Nephron (organoid): ENCODE results near the gene MARVELD1.

Source experiments
- H3K27ac Mint-ChIP-seq, 3 experiments: 2 replicates each; pipeline ENCODE4 v1.8.0; 2020; ENCODE audit warnings: mixed read lengths in 3 of 3, mild to moderate bottlenecking in 2 of 3, moderate library complexity in 1 of 3
- H3K27me3 Mint-ChIP-seq: 2 replicates; pipeline ENCODE4 v1.8.0; 2021; ENCODE audit warnings: low read depth, mild to moderate bottlenecking, moderate library complexity, mixed read lengths
- H3K36me3 Mint-ChIP-seq: 2 replicates; pipeline ENCODE4 v1.8.0; 2020; ENCODE audit warnings: low read depth, mixed read lengths
- H3K4me1 Mint-ChIP-seq: 2 replicates; pipeline ENCODE4 v1.8.0; 2020; ENCODE audit warnings: mixed read lengths
- H3K4me3 Mint-ChIP-seq, 3 experiments: 2 replicates each; pipeline ENCODE4 v1.8.0; 2020; ENCODE audit warnings: mild to moderate bottlenecking in 3 of 3, mixed read lengths in 3 of 3, moderate library complexity in 2 of 3
- H3K9me3 Mint-ChIP-seq: 2 replicates; pipeline ENCODE4 v1.8.0; 2020; ENCODE audit warnings: mixed read lengths
- CTCF ChIP-seq, 3 experiments: fragments of 200-600 bp; sonication (generic); IDR thresholded peaks; one replicate each; pipeline ENCODE4 v1.5.0; 2021; ENCODE audit warnings: antibody characterized with exemption in 3 of 3; ENCODE audit not compliant: unreplicated experiment in 3 of 3

Gene MARVELD1

GRCh38 chr10:97757471-97757870 lies 43.9 kb downstream of the MARVELD1 start:
- H3K4me1 Mint-ChIP-seq: no peaks in the 10 kb centered on the region
- no peak overlapping the region for H3K27ac Mint-ChIP-seq
- H3K4me3 Mint-ChIP-seq: no peak overlapping the region
- H3K9me3 Mint-ChIP-seq: no peaks in the 10 kb centered on the region
- TF ChIP-seq CTCF (IDR thresholded peaks at IDR 0.05; ENCODE audit: unreplicated experiment in 3 of 3): no peak
- H3K36me3 Mint-ChIP-seq: peaks cover 43% of the 10 kb centered on the region
- no peaks in the 10 kb centered on the region for H3K27me3 Mint-ChIP-seq

GRCh38 chr10:97759158-97759887 lies 45.8 kb downstream of the MARVELD1 start:
- TF ChIP-seq CTCF (IDR thresholded peaks at IDR 0.05; ENCODE audit: unreplicated experiment in 3 of 3): peak; percentile 81 to 87 (median 84)
- peaks cover 4% of the 10 kb centered on the region for H3K4me1 Mint-ChIP-seq
- peaks cover under 1% of the 10 kb centered on the region for H3K27me3 Mint-ChIP-seq
- H3K4me3 Mint-ChIP-seq: no peak overlapping the region
- H3K27ac Mint-ChIP-seq: no peak overlapping the region
- peaks cover 35% of the 10 kb centered on the region for H3K36me3 Mint-ChIP-seq
- H3K9me3 Mint-ChIP-seq: no peaks in the 10 kb centered on the region

GRCh38 chr10:97759946-97760345 lies 46.4 kb downstream of the MARVELD1 start:
- Mint-ChIP-seq H3K36me3 (peaks cover 28% of the 10 kb centered on the region), H3K27me3 (peaks cover 5% of the 10 kb centered on the region), H3K4me1 (peaks cover 10% of the 10 kb centered on the region), H3K27ac (no peak overlapping the region), H3K9me3 (no peaks in the 10 kb centered on the region), H3K4me3 (no peak overlapping the region)
- no peak for TF ChIP-seq CTCF (IDR thresholded peaks at IDR 0.05; ENCODE audit: unreplicated experiment in 3 of 3)

- Mint-ChIP-seq H3K36me3 (peaks cover 24% of the 10 kb centered on the region), H3K27ac (no peak overlapping the region), H3K9me3 (no peaks in the 10 kb centered on the region), H3K4me1 (peaks cover 12% of the 10 kb centered on the region), H3K4me3 (no peak overlapping the region), H3K27me3 (peaks cover 5% of the 10 kb centered on the region)
- TF ChIP-seq CTCF (IDR thresholded peaks at IDR 0.05; ENCODE audit: unreplicated experiment in 3 of 3): no peak
Measured at GRCh38 chr10:97760461-97761257, 47.1 kb downstream of the MARVELD1 start.

GRCh38 chr10:97761331-97761865 lies 47.9 kb downstream of the MARVELD1 start:
- H3K9me3 Mint-ChIP-seq: no peaks in the 10 kb centered on the region
- TF ChIP-seq CTCF (IDR thresholded peaks at IDR 0.05; ENCODE audit: unreplicated experiment in 3 of 3): no peak
- H3K27me3 Mint-ChIP-seq: peaks cover 10% of the 10 kb centered on the region
- H3K4me1 Mint-ChIP-seq: peaks cover 12% of the 10 kb centered on the region
- peaks cover 23% of the 10 kb centered on the region for H3K36me3 Mint-ChIP-seq
- no peak overlapping the region for H3K27ac Mint-ChIP-seq
- no peak overlapping the region for H3K4me3 Mint-ChIP-seq
